Bronchial epithelial cell (primary cell): ENCODE measurements around the gene MLXIP. TPM values are rescaled to one million over a fixed set of nuclear protein-coding genes. Genes with fewer than 3 reads are reported as not detected.

Experiments used
- DNase-seq: peaks from one replicate; pipeline ENCODE4 v3.0.0-alpha.2; 2010; ENCODE audit warnings: low read depth
- FAIRE-seq: peaks from 2 replicates; lab custom pipeline; 2011; peaks lifted over from hg19 to GRCh38; lab: Jason Lieb, UNC
- H3K27me3 ChIP-seq: 2 replicates; pipeline ENCODE4 v1.5.1; 2011; ENCODE audit warnings: low read length; ENCODE audit not compliant: control insufficient read depth, insufficient read depth
- H3K36me3 ChIP-seq: 2 replicates; pipeline ENCODE4 v1.5.1; 2011; ENCODE audit warnings: low read length; ENCODE audit not compliant: control insufficient read depth, insufficient read depth
- H3K4me3 ChIP-seq: 2 replicates; pipeline ENCODE4 v1.5.1; 2011; ENCODE audit warnings: mild to moderate bottlenecking, low read depth, low read length, control low read depth
- total RNA-seq: library from RNA; depleted of rRNA; stranded (reverse); fragments of >200 nt; gene quantifications from 2 replicates; pipeline ENCODE4 v1.2.1, GENCODE V29; 2014
- TF ChIP-seq, protein P1 (sequence below): IDR thresholded peaks from 2 replicates; pipeline ENCODE4 v1.5.1; 2011; ENCODE audit warnings: mild to moderate bottlenecking, moderate library complexity, low read length, control low read depth, inconsistent platforms; ENCODE audit not compliant: insufficient read depth, severe bottlenecking

Gene MLXIP, protein sequence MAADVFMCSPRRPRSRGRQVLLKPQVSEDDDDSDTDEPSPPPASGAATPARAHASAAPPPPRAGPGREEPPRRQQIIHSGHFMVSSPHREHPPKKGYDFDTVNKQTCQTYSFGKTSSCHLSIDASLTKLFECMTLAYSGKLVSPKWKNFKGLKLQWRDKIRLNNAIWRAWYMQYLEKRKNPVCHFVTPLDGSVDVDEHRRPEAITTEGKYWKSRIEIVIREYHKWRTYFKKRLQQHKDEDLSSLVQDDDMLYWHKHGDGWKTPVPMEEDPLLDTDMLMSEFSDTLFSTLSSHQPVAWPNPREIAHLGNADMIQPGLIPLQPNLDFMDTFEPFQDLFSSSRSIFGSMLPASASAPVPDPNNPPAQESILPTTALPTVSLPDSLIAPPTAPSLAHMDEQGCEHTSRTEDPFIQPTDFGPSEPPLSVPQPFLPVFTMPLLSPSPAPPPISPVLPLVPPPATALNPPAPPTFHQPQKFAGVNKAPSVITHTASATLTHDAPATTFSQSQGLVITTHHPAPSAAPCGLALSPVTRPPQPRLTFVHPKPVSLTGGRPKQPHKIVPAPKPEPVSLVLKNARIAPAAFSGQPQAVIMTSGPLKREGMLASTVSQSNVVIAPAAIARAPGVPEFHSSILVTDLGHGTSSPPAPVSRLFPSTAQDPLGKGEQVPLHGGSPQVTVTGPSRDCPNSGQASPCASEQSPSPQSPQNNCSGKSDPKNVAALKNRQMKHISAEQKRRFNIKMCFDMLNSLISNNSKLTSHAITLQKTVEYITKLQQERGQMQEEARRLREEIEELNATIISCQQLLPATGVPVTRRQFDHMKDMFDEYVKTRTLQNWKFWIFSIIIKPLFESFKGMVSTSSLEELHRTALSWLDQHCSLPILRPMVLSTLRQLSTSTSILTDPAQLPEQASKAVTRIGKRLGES
- 8.7 and 9.2 TPM in 2 replicates for total RNA-seq

DNA sequence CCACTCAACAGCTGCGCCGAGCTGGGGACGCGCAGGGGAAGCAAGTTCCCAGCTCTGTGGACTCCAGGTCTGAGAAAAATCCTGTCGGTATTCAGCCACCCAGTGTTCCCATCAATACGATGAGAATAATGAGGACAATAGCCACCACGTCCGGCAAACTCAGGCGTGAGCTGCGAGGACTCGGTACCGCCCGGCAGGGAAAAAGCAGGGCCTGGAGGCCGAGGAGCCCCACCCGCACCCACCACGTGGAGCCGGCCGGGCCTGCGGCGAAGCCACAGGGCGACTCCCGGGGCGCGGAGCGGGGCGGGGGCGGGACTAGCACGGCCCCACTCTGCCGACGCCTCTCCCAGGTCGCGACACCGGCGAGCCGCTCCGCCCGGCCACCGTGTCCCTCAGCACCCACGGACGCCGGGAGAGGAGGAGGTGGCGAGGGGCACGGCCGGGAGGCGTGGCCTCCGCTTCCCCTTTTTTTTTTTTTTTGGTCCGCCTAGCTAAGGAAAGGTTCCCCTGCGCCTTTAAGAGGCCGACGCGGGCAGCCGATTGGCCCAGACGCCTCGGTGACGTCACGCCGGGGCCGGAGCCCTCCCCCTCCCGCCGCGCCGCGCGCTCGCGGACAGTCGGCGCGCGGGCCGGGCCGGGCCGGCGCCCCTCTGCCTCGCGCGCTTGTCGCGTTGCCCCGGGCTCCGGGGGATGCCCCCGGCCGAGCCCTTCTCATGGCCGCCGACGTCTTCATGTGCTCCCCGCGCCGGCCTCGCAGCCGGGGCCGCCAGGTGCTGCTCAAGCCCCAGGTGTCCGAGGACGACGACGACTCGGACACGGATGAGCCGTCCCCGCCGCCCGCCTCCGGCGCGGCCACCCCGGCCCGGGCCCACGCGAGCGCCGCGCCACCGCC, at the start of gene MLXIP:
TSS of gene MLXIP (plus strand) at position 616 of the 892 bp plus-strand sequence. CDS start at position 714, 98 bp downstream.
- FAIRE-seq (no peak), DNase-seq (peak; percentile 77)
- H3K27me3 ChIP-seq: no peaks in the 10 kb centered on the region
- peak within 1 kb of the TSS; percentile 56 for H3K4me3 ChIP-seq
- H3K36me3 ChIP-seq: no peaks in the 10 kb centered on the region
- TF ChIP-seq, protein P1, sequence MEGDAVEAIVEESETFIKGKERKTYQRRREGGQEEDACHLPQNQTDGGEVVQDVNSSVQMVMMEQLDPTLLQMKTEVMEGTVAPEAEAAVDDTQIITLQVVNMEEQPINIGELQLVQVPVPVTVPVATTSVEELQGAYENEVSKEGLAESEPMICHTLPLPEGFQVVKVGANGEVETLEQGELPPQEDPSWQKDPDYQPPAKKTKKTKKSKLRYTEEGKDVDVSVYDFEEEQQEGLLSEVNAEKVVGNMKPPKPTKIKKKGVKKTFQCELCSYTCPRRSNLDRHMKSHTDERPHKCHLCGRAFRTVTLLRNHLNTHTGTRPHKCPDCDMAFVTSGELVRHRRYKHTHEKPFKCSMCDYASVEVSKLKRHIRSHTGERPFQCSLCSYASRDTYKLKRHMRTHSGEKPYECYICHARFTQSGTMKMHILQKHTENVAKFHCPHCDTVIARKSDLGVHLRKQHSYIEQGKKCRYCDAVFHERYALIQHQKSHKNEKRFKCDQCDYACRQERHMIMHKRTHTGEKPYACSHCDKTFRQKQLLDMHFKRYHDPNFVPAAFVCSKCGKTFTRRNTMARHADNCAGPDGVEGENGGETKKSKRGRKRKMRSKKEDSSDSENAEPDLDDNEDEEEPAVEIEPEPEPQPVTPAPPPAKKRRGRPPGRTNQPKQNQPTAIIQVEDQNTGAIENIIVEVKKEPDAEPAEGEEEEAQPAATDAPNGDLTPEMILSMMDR: no peak

DNA sequence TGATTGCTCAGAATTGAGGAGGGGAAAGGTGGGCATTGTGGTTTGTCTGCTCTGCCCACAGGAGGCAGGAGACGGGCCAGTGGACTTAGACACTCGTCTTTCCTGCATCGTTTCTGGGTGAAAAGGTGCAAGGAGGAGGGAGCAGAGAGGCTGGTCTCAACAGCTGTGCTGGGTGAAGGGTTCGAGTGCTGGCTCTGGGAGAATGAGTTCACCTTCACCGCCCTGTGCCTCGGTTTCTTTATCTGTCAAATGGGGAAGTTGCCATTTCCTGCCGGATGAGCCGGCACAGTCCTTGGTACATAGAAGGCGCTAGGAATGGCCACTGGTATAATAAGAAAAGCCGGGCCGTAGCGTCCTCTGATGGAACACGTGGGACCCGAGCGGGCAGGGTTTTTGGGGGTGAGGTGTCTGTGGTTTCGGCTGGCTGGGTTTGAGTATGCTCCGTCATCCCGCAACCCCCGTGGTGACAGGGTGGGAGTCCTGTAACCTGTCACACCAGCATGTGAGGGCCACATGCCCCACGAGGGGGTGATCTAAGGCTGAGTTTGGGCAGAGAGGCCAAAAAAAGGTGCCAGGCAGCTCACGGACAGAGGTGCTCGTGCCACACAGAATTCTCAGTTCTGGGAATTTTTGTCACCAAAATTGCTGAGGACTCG, 49.5 kb upstream of the MLXIP start:
- FAIRE-seq (no peak), DNase-seq (no peak)
- TF ChIP-seq, protein P1: no peak
- H3K36me3 ChIP-seq: peaks cover 5% of the 10 kb centered on the region
- H3K4me3 ChIP-seq: no peak overlapping the region
- no peaks in the 10 kb centered on the region for H3K27me3 ChIP-seq

DNA sequence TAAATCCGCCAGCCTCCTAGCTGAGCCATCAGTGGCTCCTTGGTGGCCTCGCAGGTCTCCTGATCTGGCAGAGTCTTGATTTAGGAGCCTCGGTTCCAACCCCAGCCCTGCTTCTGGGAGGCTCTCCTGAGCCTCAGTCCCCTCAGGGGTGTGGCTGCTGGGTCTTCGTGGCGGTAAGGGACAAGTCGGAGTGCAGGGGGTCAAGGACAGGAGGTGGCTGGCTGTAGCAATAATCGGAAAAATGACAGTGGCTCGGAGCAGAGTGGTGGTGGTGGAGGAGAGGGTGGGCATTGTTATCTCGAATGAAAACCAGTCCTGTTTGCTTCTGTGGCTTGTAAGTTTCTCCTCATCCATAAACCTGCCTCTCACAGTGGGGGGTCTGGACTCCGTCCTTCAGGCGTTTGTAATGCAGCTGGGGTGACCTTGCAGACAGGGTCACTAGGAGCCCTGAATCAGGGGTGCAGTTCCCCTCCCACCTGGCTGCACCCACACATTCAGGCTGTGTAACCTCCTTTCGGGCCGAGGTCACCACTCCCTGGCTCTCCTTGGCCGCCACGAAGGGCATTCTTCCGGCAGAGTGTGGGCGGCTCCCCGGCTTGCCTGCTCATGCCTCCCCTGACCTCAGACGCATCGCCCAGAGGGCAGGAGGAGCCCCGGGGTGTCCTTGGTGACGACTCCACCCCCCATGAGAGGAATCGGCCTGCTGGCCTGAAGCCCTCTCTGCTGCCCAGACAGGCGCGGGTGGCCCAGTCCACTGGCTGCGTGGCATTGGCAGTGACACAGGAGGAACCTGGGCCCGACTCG, 48.7 kb upstream of the MLXIP start:
- peak; percentile 62 for DNase-seq
- FAIRE-seq: no peak
- TF ChIP-seq, protein P1: no peak
- peaks cover 5% of the 10 kb centered on the region for H3K36me3 ChIP-seq
- no peaks in the 10 kb centered on the region for H3K27me3 ChIP-seq
- no peak overlapping the region for H3K4me3 ChIP-seq

DNA sequence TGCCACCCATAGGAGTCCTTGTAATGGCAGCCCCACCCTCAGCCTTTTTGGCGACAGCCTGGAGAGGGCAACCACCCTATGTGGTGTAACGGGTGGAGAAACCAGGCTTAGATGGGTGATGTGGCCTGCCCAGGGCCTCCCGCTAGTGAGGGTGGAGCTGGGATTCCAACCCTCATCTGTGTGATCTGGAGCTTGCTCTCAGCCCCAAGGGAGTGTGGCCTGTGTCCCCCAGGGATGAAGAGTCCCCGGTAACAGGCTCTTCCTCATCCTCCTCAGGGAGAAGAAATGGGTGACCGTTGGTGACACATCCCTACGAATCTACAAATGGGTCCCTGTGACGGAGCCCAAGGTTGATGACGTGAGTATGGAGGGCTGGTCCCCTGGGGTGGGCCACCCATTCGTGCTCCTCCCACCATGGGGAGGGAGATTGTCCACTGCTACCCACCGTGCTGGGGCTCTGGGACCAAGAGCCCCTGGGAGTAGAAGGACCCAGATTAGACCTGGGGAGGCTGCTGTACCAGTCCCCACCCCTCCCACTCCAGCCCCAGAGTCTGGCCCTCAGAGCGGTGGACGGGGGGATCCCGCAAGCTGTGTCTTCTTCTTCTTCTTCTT, 48.0 kb upstream of the MLXIP start:
- no peak overlapping the region for H3K4me3 ChIP-seq
- TF ChIP-seq, protein P1: no peak
- H3K36me3 ChIP-seq: peaks cover 5% of the 10 kb centered on the region
- FAIRE-seq: no peak
- no peaks in the 10 kb centered on the region for H3K27me3 ChIP-seq
- DNase-seq: no peak
